K562 (cell line): ENCODE measurements around the gene FAM200A. TPM values are rescaled to one million over a fixed set of nuclear protein-coding genes. Genes with fewer than 3 reads are reported as not detected.

ENCODE experiments used
- BCOR ChIP-seq: fragments of 450-650 bp; IDR thresholded peaks from 2 replicates; pipeline ENCODE4 v1.6.1; 2016
- CGGBP1 ChIP-seq: fragments of 250-450 bp; sonication (Bioruptor Pico); IDR thresholded peaks from 2 replicates; pipeline ENCODE4 v1.9.0; 2021; ENCODE audit warnings: mild to moderate bottlenecking
- CTBP1 ChIP-seq: fragments of 450-650 bp; IDR thresholded peaks from 2 replicates; pipeline ENCODE4 v1.6.1; 2016; ENCODE audit warnings: borderline replicate concordance
- E2F4 ChIP-seq: sonication (generic); formaldehyde crosslinking; IDR thresholded peaks from 2 replicates; pipeline ENCODE4 v1.8.0; 2022; ENCODE audit warnings: mild to moderate bottlenecking, low read depth, missing genetic modification reagents
- FOSL1 ChIP-seq: fragments of 200-800 bp; sonication (Bioruptor generic); conservative IDR thresholded peaks from 2 replicates; pipeline ENCODE4 v1.6.1; 2016; ENCODE audit warnings: missing genetic modification characterization, missing compliant biosample characterization
- FOXJ3 ChIP-seq: sonication (generic); formaldehyde crosslinking; IDR thresholded peaks from 2 replicates; pipeline ENCODE4 v1.4.0; 2020; ENCODE audit warnings: mild to moderate bottlenecking, missing genetic modification reagents
- HDAC2 ChIP-seq: fragments of 450-650 bp; IDR thresholded peaks from 2 replicates; pipeline ENCODE4 v1.6.1; 2016; ENCODE audit warnings: mild to moderate bottlenecking
- KDM4B ChIP-seq, 2 experiments: fragments of 450-650 bp in 1 of 2; sonication (generic) in 1 of 2; IDR thresholded peaks; 2 replicates each; pipeline ENCODE4 v1.6.1; 2016 to 2017; ENCODE audit warnings: borderline replicate concordance in 2 of 2, antibody characterized with exemption in 1 of 2, low read depth in 1 of 2, mild to moderate bottlenecking in 1 of 2
- MAZ ChIP-seq, 2 experiments: fragments of 450-650 bp in 1 of 2; sonication (generic) in 1 of 2; formaldehyde crosslinking; IDR thresholded peaks in 1 of 2; conservative IDR thresholded peaks in 1 of 2; 2 replicates each; pipeline versions ENCODE4 v1.4.0 to v1.5.0; 2020; ENCODE audit warnings: mild to moderate bottlenecking in 1 of 2, missing genetic modification reagents in 1 of 2
- MTA2 ChIP-seq: fragments of 450-650 bp; IDR thresholded peaks from 2 replicates; pipeline ENCODE4 v1.6.1; 2016; ENCODE audit warnings: low read depth
- POLR2AphosphoS2 ChIP-seq: IDR thresholded peaks from 2 replicates; pipeline ENCODE4 v1.6.1; 2012; ENCODE audit warnings: low read length, improper control_type of control experiment
- RREB1 ChIP-seq: fragments of 250-450 bp; sonication (Bioruptor Pico); IDR thresholded peaks from 2 replicates; pipeline ENCODE4 v1.4.0; 2020
- SMAD3 ChIP-seq: fragments of 450-650 bp; formaldehyde crosslinking; conservative IDR thresholded peaks from 2 replicates; pipeline ENCODE4 v1.4.0; 2020; ENCODE audit warnings: mild to moderate bottlenecking
- SNRNP70 ChIP-seq: fragments of 200-400 bp; formaldehyde crosslinking; optimal IDR thresholded peaks from 2 replicates; pipeline ENCODE3; 2017; ENCODE audit warnings: low read depth, low read length
- XRCC5 ChIP-seq: fragments of 200-400 bp; formaldehyde crosslinking; IDR thresholded peaks from 2 replicates; pipeline ENCODE4 v1.6.1; 2017; ENCODE audit warnings: low read depth, mild to moderate bottlenecking, low read length
- ZMIZ1 ChIP-seq, 2 experiments: fragments of 150-350 bp in 1 of 2; IDR thresholded peaks; 2 replicates each; pipeline ENCODE4 v1.6.1; 2012 to 2016; ENCODE audit warnings: low read depth in 2 of 2, low read length in 2 of 2, mild to moderate bottlenecking in 1 of 2, moderate library complexity in 1 of 2
- polyA plus RNA-seq, 8 experiments: library from polyadenylated mRNA; depleted of rRNA in 4 of 8; stranded (reverse) in 5 of 8; unstranded in 3 of 8; fragments of >200 nt; fragmentation: Nextera tagmentation in 2 of 8; fragmentation: Illumina TruSeq in 1 of 8; extraction: Ambion mirVana in 2 of 8; extraction: Trizol in 1 of 8; gene quantifications; 2 replicates each; pipeline versions ENCODE4 v1.2.1 to v1.2.3, GENCODE V29; 2011 to 2014; ENCODE audit warnings: inconsistent platforms in 1 of 8, missing spikeins in 1 of 8
- total RNA-seq, 7 experiments: library from RNA; depleted of rRNA in 6 of 7; stranded (reverse); fragments of >200 nt in 6 of 7; fragmentation: Illumina TruSeq in 2 of 7; extraction: Trizol in 2 of 7; gene quantifications; 2 replicates each; pipeline versions ENCODE4 v1.2.1 to v1.2.3, GENCODE V29; 2011 to 2021; ENCODE audit warnings: low replicate concordance in 1 of 7

The FAM200A gene
- total and polyA plus RNA-seq, 9 of the 15 experiments (the other 6 are each of a cell fraction or from before 2014, with no cell fraction given): 3.3 to 11.2 (median 8.3) TPM

GRCh38 chr7:99558306-99559174 is 6.6 kb upstream of the FAM200A start, which contains the start of gene ZNF655 (continued):
- TF ChIP-seq ZMIZ1 (IDR thresholded peaks at IDR 0.05; ENCODE audit: low read depth in 2 of 2, low read length in 2 of 2) (peak in 1 of 2 experiments; percentile 61; a peak in 2 of 4 replicates), POLR2AphosphoS2 (peak; percentile 84; the same call in 1 of the 2 replicates), HDAC2 (peak; percentile 94), MTA2 (no peak), SMAD3 (CRISPR knock-in tag) (no peak), KDM4B (IDR thresholded peaks at IDR 0.05; ENCODE audit: borderline replicate concordance in 2 of 2, low read depth in 1 of 2) (peak in 1 of 2 experiments; percentile 90; a peak in 2 of 4 replicates), CTBP1 (peak; percentile 69; the same call in 1 of the 2 replicates), XRCC5 (peak; percentile 85), SNRNP70 (no peak), RREB1 (CRISPR knock-in tag) (0 out of 2 replicates have a peak, but pooled peaks have one; percentile 22), FOXJ3 (CRISPR knock-in tag) (no peak), FOSL1 (tag) (peak; percentile 1; the same call in 1 of the 2 replicates), CGGBP1 (CRISPR knock-in tag) (no peak; the same call in 1 of the 2 replicates), BCOR (no peak), MAZ (CRISPR knock-in tag; conservative IDR thresholded peaks at IDR 0.05 in 1 of 2, IDR thresholded peaks at IDR 0.05 in 1 of 2) (peak; percentile 68 to 73; a peak in 3 of 4 replicates), E2F4 (CRISPR knock-in tag) (no peak; the same call in 1 of the 2 replicates)
